ENCODE data around the gene CARS1.

CARS1 gene

DNA sequence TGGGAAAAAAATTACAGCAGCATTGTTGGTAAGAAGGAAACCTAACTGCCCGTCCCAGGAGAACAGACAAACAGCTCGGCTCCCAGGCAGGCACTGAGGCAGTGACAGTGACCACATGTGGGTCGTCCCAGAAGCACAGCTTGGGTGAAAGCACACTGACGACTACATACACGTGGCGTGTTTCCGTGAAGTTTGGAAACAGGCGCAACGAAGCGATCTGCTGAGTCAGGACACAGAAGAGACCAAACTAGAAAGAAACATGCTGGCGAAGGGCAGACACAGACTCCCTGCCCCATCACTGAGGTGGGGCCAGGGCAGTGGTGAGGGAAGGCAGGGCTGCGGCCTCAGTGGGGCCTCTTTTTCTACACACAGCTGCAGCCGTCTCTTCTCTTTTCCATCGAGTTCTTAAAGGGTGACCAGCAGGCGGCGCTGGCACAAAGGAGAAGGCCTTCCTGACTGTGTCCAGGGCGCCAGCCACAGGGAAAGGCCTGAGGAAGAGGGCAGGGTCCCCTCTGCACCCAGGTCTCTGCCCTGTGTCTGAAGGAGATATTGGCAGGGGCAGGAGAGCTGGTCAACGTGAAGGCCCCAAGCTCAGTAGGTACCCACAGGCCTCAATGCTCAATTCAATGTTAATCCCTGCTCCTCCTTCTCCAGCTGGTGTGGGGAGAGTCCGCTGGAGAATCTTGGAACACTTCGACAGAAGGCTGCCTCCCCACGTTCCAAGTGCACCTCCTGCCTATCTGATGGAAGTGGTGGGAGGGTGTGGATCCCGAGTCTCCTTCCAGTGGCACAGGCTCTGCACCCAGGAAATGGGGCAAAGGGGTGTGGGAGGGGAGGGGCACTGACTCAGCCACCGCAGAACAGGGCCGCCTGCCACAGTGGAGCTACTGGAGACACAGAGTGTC lies 19.9 kb downstream of the CARS1 start:
- peak; percentile 45 to 72 for DNase-seq

DNA sequence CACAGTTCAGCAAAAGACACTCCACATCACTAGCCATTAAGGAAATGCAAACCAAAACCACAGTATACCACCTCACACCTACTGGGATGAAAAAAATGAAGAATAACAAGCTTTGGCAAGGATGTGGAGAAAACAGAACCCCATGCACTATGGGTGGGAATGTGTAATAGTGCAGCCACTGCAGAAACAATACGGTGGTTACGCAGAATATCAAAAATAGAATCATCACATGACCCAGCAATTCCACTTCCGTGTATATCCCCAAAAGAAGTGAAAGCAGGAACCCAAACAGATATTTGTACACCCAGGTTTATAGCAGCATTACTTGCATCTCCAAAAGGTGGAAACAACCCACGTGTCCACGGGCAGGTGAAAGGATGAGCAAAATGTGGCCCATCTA lies 20.8 kb downstream of the CARS1 start:
- DNase-seq: no peak

DNA sequence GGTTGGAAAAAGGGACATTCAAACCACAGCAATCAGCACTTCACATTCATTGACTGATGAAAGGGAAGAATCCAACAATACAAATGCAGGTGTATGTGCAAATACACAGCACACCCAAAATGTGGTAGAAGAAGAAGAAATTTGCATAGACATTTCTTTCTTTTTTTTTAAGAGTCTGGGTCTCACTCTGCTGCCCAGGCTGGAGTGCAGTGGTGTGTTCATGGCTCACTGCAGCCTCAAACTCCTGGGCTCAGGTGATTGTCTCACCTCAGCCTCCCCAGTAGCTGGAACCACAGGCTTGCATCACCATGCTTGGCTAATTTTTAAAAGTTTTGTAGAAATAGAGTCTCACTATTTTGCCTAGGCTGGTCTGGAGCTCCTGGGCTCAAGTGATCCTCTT lies 21.9 kb downstream of the CARS1 start:
- no peak for DNase-seq

DNA sequence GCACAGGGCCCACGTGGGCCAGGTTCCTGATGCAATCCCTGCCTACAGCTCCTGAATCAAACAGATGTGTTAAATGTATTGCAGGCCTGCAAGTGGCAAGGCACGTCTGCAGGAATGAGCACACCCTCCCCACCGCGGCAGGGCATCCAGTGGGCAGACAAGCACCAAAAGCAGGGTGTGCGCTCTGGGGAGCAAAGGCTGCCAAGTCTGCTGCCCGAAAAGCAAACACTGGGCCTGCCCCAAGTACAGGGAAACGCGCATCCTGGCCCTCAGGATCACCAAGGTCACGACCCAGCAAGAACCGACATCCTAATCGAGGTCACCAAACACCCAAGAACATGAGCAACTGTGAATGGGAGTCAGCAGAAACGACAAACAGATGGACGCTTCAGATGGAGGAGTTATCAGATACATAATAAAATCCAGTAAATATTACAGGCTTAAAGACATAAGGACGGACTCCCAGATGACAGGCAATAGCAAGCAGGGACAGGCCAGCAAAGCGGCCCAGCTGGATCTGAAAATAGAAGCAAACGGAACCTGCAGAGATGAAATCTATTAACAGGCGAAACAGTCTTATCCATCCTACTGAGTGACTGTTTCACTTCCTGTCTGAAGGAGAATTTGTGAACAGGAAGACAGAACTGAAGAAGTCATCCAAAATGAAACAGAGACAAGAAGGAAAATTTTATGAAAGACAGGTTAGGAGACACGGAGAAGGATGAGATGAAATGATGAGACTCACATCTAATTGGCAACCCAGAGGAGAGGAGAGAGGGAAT lies 26.7 kb downstream of the CARS1 start:
- peak; percentile 20 to 82 for DNase-seq

DNA sequence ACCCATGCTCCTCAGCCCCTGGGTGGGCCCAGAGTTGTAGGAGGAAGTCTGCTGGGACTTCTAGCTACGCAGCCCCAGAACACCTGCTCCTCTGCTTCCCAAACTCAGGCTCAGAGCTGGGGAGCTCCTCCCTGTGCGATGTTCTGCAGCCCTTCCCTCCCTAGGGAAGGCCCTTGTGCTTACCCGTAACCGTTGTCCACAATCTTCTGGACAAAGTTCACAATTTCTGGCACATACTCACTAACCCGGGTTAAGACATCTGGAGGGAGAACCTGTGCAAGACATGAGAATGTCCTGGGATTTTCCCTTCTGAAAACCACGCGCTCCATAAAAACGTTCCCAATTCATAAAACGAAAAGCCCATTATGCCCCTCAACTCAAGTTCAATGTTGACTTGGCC lies 28.4 kb downstream of the CARS1 start:
- no peak for DNase-seq

- no peak for DNase-seq
Measured at GRCh38 chr11:3026803-3027202, 30.4 kb downstream of the CARS1 start.

DNA sequence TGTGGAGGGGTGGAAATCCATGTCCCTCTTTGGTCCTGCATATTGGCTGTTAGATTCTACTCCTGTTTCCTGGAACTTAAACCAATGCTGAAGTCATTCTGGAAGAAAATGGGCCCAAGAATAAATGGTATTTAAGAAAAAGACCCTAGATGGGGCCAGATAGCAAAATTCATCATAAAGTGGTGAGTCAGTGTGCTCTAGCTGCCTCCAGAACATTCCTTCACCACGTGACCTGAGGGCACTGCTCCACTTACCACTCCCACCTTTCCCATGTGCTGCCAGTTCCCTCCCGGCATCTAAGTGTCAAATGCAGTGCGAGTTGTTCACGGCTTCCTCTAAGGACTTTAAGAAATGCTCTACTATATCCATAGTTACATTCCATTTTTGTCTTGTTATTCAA lies 34.2 kb downstream of the CARS1 start:
- DNase-seq: no peak

- no peak for DNase-seq
Measured at GRCh38 chr11:3022300-3022967, 34.8 kb downstream of the CARS1 start.

DNA sequence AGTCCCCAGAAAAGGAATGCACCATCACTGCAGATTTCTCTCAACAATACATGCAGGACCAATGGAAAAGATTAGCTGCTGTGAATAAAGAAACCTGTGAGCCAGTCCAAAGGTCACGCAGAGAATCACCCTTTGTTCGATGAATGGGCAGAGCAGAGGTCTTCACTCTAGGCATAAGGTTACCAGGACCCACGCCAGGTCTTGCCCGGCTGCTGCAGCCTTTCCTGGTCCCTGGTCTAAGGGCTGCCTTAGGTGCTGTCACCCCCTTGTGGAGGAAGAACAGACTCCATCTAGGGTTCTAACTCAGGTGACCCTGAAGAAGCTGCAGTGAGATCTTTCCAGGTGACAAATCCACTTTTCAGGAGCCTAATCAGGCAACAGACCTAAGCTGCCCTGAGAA lies 36.1 kb downstream of the CARS1 start:
- peak in 1 of 2 experiments; percentile 27 for DNase-seq

DNA sequence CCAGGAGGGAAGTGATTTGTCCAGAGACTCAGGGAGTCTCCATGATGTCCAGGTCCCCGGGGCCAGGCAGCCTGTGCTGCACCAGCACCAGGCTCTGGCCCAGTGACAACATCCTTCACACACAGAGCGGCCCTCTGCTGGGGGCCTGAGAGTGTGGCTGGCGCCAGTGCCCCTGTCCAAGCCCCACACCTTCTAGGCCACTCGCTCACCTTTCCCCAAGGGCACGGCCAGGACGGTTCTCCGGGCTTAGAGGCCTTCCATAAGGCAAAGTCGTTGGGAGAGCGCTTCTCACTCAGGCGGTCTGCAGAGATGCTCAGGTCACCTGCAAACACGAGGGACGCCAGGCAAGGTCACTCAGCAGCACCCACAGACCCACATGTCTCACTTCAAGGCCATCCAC lies 37.2 kb downstream of the CARS1 start:
- DNase-seq: no peak

- no peak for DNase-seq
Measured at GRCh38 chr11:3018596-3018995, 38.6 kb downstream of the CARS1 start.

- DNase-seq: peak in 1 of 2 experiments; percentile 18
Measured at GRCh38 chr11:3016861-3017260, 40.4 kb downstream of the CARS1 start.

DNA sequence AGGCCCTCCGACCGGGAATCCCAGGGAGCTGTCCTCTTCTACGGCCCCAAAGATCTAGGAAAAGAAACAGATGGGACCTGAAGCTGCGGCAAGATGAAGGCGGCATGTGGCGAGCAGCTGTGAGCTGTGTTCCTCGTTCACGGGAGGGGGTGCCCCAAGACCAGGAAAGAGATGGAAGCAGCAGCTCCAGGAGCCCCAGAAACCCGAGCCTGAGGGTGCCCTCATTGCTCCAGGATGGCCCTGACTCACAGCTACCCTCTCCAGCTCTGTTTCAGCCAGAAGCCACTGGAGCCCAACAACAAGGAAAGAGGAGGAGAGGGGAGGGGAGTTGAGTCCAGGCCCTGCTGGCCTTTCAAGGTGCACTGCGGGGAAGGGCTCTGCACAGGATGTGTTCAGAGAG lies 41.4 kb downstream of the CARS1 start:
- no peak for DNase-seq

DNA sequence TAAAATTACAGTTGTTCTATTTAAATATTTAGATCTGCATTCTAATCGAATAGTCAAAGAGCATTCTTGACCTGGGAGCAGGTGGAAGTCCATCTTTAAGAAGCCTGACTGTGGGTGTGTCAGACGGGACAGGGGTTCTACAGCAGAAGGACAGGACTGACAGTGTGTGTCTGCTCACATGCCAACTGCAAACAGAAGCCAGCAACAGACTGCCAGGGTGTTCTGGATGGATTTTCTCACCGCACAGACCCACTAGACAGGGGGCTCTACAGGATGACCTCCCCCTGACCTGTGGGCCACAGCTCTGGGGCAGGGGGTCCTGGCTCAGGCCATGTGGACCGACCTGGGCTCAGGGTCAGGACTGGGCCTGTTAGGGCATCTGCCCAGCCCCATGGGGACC lies 42.3 kb downstream of the CARS1 start:
- no peak for DNase-seq

DNA sequence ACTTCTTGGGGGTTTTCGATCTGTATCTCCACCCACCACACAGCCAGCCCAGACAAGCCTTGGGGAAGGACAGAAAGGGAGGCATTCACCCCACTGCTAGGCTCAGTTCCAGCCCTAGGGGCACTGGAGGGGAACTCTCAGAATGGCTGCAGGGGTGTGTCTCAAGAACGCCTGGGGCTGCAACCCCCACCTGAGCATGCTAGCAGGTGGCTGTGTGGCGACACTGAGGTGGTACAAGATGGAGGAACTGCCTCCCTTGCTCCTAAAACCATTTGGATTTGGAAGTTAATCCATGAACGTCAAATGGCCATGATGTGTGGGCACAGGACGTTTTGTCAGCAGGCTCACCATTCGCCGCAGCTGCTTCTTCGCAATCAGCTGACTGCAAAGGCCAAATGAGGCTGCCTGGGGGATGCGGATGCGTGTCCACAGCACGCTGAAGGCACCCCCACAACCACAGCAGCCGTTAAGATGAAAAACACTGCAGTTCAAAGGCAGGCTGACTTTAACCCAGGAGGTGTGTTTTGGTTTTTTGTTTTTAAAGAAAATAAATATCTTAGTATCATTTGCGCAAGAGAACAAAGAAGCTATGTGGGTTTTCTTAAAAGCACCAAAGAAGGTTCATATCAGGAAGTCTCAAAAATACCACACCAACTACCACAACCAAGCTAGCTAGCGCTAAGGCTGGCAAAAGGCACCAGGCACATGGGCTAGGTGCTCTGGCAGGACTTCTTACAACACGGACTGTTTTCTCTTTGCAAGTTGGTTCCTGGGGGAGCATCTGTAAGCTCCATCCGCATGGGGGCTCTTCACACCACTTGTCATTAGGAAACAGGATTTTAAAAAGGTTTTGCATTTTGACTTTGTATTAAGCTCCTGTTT lies 42.9 kb downstream of the CARS1 start:
- DNase-seq: no peak

DNA sequence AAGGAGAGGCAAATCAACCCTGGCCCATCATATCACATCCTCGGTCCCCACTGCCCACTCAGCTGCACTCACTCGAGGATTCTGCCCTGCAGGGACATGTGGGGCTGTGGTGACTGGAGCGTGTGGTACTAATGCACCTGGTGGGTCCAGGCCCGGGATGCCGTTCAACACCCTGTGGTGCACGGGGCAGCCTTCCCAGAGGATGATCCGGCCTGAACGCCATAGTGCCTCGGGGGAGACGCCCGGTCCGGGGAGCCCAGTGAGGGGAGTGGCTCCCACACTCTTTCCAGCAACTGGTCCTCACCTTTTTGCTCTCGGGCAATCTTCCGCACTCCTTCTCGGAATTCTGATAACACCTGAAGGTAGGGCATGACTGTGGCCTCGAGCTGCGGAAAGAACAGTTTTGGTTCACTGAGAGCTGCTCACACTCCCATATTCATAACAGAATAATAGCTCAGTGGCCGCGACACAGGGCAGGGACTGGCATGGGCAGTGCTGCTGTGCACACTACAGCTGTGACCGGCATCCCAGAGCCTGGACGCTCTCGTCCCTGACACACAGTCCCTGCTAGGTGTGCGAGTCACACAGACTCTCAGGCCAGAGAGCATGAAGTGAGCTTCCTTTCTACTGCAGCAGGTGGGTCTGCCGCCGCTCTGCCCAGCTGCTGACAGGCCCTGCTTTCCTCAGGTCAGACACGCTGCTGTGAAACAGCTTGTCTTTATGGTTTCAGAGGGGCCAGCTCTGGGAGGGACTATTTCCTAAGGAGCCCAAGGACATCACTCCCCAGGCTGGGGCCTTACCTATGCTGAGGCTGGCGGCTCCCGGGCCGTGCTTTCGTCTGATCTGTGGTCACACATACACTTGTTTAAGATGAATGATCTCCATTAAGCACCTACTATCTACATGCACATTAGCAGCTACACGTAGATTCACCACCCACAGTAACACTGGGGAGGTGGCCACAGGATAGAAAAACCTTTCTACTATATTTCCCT lies 45.0 kb downstream of the CARS1 start:
- DNase-seq: no peak

- DNase-seq: peak; percentile 31 to 52
Measured at GRCh38 chr11:3010521-3011275, 46.5 kb downstream of the CARS1 start.

DNA sequence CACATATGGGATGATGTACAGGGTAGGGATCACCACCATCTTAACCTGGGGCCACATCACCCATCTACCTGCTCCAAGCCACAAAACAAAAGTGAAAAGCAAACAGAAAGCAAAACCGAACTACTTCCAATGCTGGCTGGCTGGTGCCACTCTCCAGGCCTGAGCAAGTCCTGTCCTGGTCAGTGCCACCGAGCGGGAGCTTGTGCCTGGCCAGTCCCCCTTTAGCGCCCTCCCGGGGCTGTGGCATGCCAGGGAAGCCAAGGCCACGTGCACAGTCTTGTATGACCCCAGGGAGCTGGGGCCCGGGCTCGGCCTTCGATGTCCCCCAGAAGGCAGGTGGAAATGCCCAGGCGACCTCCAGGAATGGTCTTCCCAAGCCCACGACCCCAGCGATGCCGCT lies 47.2 kb downstream of the CARS1 start:
- no peak for DNase-seq

- no peak for DNase-seq
Measured at GRCh38 chr11:3009481-3009880, 47.7 kb downstream of the CARS1 start.

DNA sequence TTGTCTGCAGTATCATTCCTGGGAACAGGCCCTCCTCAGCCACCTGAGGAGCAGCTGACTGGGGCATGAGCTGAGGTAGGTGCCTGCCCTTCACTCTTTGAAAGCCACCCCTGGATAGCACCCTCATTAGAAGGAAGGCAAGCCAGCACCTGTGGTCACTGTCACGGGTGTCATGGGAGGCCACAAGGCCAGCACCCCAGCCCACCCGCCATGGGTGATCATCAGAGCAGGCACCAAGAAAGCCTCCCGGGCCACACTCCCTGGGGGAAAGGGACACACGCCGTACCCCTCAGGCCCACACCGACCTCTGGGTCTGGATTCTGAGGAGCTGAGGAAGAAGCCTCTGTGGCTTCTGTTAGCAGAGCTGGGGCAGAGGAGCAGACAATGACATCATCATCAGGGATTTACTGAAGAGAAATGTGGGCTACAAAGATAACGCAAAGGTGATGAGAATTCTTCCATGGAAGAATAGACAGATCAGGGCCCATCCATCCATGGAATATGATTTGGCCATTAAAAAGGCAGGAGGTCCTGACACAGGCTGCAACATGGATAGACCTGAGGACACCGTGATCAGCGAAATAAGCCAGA lies 48.4 kb downstream of the CARS1 start:
- DNase-seq: no peak
